Measurements from ENCODE around the gene PRTG.

Gene PRTG

GRCh38 chr15:55652909-55653495 lies 90.0 kb downstream of the PRTG start:
- Histone ChIP-seq H3K27ac (replicated peaks) (no peak overlapping the region), H3K4me3 (replicated peaks; ENCODE audit: insufficient read depth, low read length) (no peak overlapping the region), H3K27me3 (ENCODE audit: insufficient read depth, poor library complexity, severe bottlenecking) (no peaks in the 10 kb centered on the region)
- no peak for TF ChIP-seq CTCF (IDR thresholded peaks at IDR 0.05; ENCODE audit: insufficient read depth, low read length)
- TF ChIP-seq GABPA (IDR thresholded peaks at IDR 0.05; ENCODE audit: low read depth): no peak
- TF ChIP-seq SPI1 (IDR thresholded peaks at IDR 0.05; ENCODE audit: borderline replicate concordance, low read depth): no peak
- no peak for TF ChIP-seq REST (IDR thresholded peaks at IDR 0.05; ENCODE audit: insufficient replicate concordance, low read depth)
- TF ChIP-seq POLR2AphosphoS5 (IDR thresholded peaks at IDR 0.05; ENCODE audit: low read depth): no peak
- DNase-seq (ENCODE audit: low read depth in 1 of 2, low spot score in 1 of 2): no peak

GRCh38 chr15:55652359-55652758 lies 90.6 kb downstream of the PRTG start:
- H3K27me3 ChIP-seq (ENCODE audit: insufficient read depth, poor library complexity, severe bottlenecking): no peaks in the 10 kb centered on the region
- DNase-seq (ENCODE audit: low read depth in 1 of 2, low spot score in 1 of 2): no peak
- H3K4me3 ChIP-seq (replicated peaks; ENCODE audit: insufficient read depth, low read length): no peak overlapping the region
- H3K27ac ChIP-seq (replicated peaks): no peak overlapping the region
- TF ChIP-seq GABPA (IDR thresholded peaks at IDR 0.05; ENCODE audit: low read depth) (no peak), POLR2AphosphoS5 (IDR thresholded peaks at IDR 0.05; ENCODE audit: low read depth) (no peak), SPI1 (IDR thresholded peaks at IDR 0.05; ENCODE audit: borderline replicate concordance, low read depth) (no peak), REST (IDR thresholded peaks at IDR 0.05; ENCODE audit: insufficient replicate concordance, low read depth) (no peak), CTCF (IDR thresholded peaks at IDR 0.05; ENCODE audit: insufficient read depth, low read length) (no peak)

- TF ChIP-seq POLR2AphosphoS5 (IDR thresholded peaks at IDR 0.05; ENCODE audit: low read depth) (no peak), REST (IDR thresholded peaks at IDR 0.05; ENCODE audit: insufficient replicate concordance, low read depth) (no peak), CTCF (IDR thresholded peaks at IDR 0.05; ENCODE audit: insufficient read depth, low read length) (no peak), SPI1 (IDR thresholded peaks at IDR 0.05; ENCODE audit: borderline replicate concordance, low read depth) (no peak)
- Histone ChIP-seq H3K4me3 (replicated peaks; ENCODE audit: insufficient read depth, low read length) (no peak overlapping the region), H3K27ac (replicated peaks) (no peak overlapping the region), H3K27me3 (ENCODE audit: insufficient read depth, poor library complexity, severe bottlenecking) (no peaks in the 10 kb centered on the region)
- no peak for DNase-seq (ENCODE audit: low read depth in 1 of 2, low spot score in 1 of 2)
Measured at GRCh38 chr15:55649058-55649423, 93.9 kb downstream of the PRTG start.
